Measurements from ENCODE around the gene ZSCAN22.

GRCh38 chr19:58352760-58353671 is 26.2 kb downstream of the ZSCAN22 start, which contains the start of gene A1BG:
- TF ChIP-seq CTCF (IDR thresholded peaks at IDR 0.05; ENCODE audit: low read length) (no peak), EZH2 (IDR thresholded peaks at IDR 0.05; ENCODE audit: borderline replicate concordance, low read length) (no peak)

Data from OCI-LY1 (cell line).